HepG2 (cell line): ENCODE results near the gene ANXA5. TPM values are rescaled to one million over a fixed set of nuclear protein-coding genes. Genes with fewer than 3 reads are reported as not detected.
A peak's percentile ranks its signal among the peaks of the same experiment; 100 is the strongest.

Experiments
- ATAC-seq: fragments of 200-7000 bp; cut with Tn5 transposase; 3 replicates; pipeline ENCODE4 v1.9.1; 2020; ENCODE audit warnings: mild to moderate bottlenecking, moderate library complexity
- BruUV-seq: library from RNA; stranded (reverse); fragments of 400-500 nt; replicated peaks from 2 replicates; lab custom pipeline; 2021; lab: Mats Ljungman, UMichigan
- CTCF ChIA-PET: fragments of 300-600 bp; formaldehyde crosslinking; extraction: SDS; loops from one replicate; lab custom pipeline; 2021; ENCODE audit warnings: low total read pairs, inconsistent platforms, low intra/inter-chr PET ratio; lab: Yijun Ruan, JAX
- POLR2A ChIA-PET: fragments of 350-600 bp; sonication (Branson Sonifier 250); formaldehyde crosslinking; loops from one replicate; lab custom pipeline; 2020; ENCODE audit warnings: antibody characterized with exemption, inconsistent platforms; lab: Yijun Ruan, JAX
- DNase-seq: peaks from one replicate; pipeline ENCODE4 v3.0.0-alpha.2; 2015; ENCODE audit warnings: low spot score
- FAIRE-seq: peaks from 3 replicates; lab custom pipeline; 2011; peaks lifted over from hg19 to GRCh38; lab: Jason Lieb, UNC
- H2AFZ ChIP-seq: one replicate; pipeline ENCODE4 v1.6.1; 2011; ENCODE audit warnings: low read length, inconsistent platforms
- H3K27ac ChIP-seq: fragments of 300-600 bp; 3 replicates; pipeline ENCODE4 v1.8.0; 2011; ENCODE audit warnings: mixed run types, mild to moderate bottlenecking, mixed read lengths, low read length, inconsistent platforms; ENCODE audit not compliant: insufficient read depth; ENCODE audit errors: extremely low read length
- H3K27me3 ChIP-seq, 2 experiments: fragments of 200-600 bp in 1 of 2; 2 replicates in 1 of 2; 3 replicates in 1 of 2; pipeline versions ENCODE4 v1.6.0 to v1.8.0; 2011; ENCODE audit warnings: low read length in 2 of 2, mild to moderate bottlenecking in 2 of 2, moderate library complexity in 2 of 2, inconsistent platforms in 1 of 2; ENCODE audit not compliant: insufficient read depth in 2 of 2, control insufficient read depth in 1 of 2
- H3K36me3 ChIP-seq, 2 experiments: fragments of 200-600 bp in 1 of 2; replicated peaks in 1 of 2; 2 replicates in 1 of 2; 3 replicates in 1 of 2; pipeline versions ENCODE4 v1.5.1 to v1.8.0; 2011; ENCODE audit warnings: low read length in 2 of 2, inconsistent platforms in 1 of 2; ENCODE audit not compliant: insufficient read depth in 2 of 2, control insufficient read depth in 1 of 2
- H3K4me1 ChIP-seq: 2 replicates; pipeline ENCODE4 v1.5.1; 2012; ENCODE audit warnings: low read length, inconsistent platforms; ENCODE audit not compliant: insufficient read depth
- H3K4me2 ChIP-seq: 2 replicates; pipeline ENCODE4 v1.6.0; 2011; ENCODE audit warnings: low read depth, low read length, inconsistent platforms
- H3K4me3 ChIP-seq, 3 experiments: fragments of 200-600 bp in 1 of 3; sonication (generic), shearing (Covaris generic) in 1 of 3; replicated peaks in 1 of 3; 2 replicates each; pipeline ENCODE4 v1.5.1; 2011 to 2016; ENCODE audit warnings: low read length in 3 of 3, inconsistent platforms in 2 of 3, low read depth in 2 of 3, mild to moderate bottlenecking in 2 of 3, control low read depth in 1 of 3, mixed read lengths in 1 of 3; ENCODE audit not compliant: insufficient read depth in 1 of 3
- H3K79me2 ChIP-seq: one replicate; pipeline ENCODE4 v1.6.1; 2011; ENCODE audit warnings: low read length, inconsistent platforms; ENCODE audit not compliant: insufficient read depth
- H3K9ac ChIP-seq: 2 replicates; pipeline ENCODE4 v1.6.0; 2011; ENCODE audit warnings: mild to moderate bottlenecking, low read depth, low read length, inconsistent platforms; ENCODE audit not compliant: insufficient read depth
- H3K9me3 ChIP-seq: 2 replicates; pipeline ENCODE4 v1.5.1; 2012; ENCODE audit warnings: mild to moderate bottlenecking, low read length
- H4K20me1 ChIP-seq: 2 replicates; pipeline ENCODE4 v1.6.0; 2011; ENCODE audit warnings: inconsistent platforms, mild to moderate bottlenecking, low read length, moderate library complexity; ENCODE audit not compliant: insufficient read depth
- JDP2 ChIP-seq: sonication (generic); formaldehyde crosslinking; IDR thresholded peaks from 2 replicates; pipeline ENCODE4 v1.8.1; 2022; ENCODE audit warnings: missing genetic modification reagents, borderline replicate concordance
- MAFF ChIP-seq: IDR thresholded peaks from 2 replicates; pipeline ENCODE4 v1.6.1; 2011; ENCODE audit warnings: low read depth, low read length, improper control_type of control experiment
- MAFK ChIP-seq, 2 experiments: IDR thresholded peaks in 1 of 2; conservative IDR thresholded peaks in 1 of 2; 2 replicates each; pipeline ENCODE4 v1.6.1; 2011; ENCODE audit warnings: improper control_type of control experiment in 2 of 2, low read length in 2 of 2
- MEIS2 ChIP-seq: sonication (generic); formaldehyde crosslinking; IDR thresholded peaks from 2 replicates; pipeline ENCODE4 v1.9.0; 2021; ENCODE audit warnings: mild to moderate bottlenecking, missing genetic modification reagents
- PHF21A ChIP-seq: sonication (generic); formaldehyde crosslinking; IDR thresholded peaks from 2 replicates; pipeline ENCODE4 v1.5.0; 2020; ENCODE audit warnings: mild to moderate bottlenecking, missing genetic modification reagents
- YEATS2 ChIP-seq: sonication (generic); formaldehyde crosslinking; IDR thresholded peaks from 2 replicates; pipeline ENCODE4 v1.4.0; 2020; ENCODE audit warnings: missing genetic modification reagents, borderline replicate concordance
- ZBTB26 ChIP-seq: IDR thresholded peaks from 2 replicates; pipeline ENCODE4 v1.6.1; 2016; ENCODE audit warnings: missing compliant biosample characterization, missing genetic modification reagents, borderline replicate concordance
- ZNF205 ChIP-seq: IDR thresholded peaks from 2 replicates; pipeline ENCODE4 v1.6.1; 2018; ENCODE audit warnings: missing biosample characterization, missing genetic modification reagents
- ZNF564 ChIP-seq: sonication (generic); formaldehyde crosslinking; IDR thresholded peaks from 2 replicates; pipeline ENCODE4 v1.8.1; 2023; ENCODE audit warnings: mild to moderate bottlenecking, missing genetic modification reagents
- ZNF720 ChIP-seq: sonication (generic); formaldehyde crosslinking; IDR thresholded peaks from 2 replicates; pipeline ENCODE4 v1.4.0; 2020; ENCODE audit warnings: missing genetic modification reagents
- WGBS: methylation state at CpG from one replicate; pipeline ENCODE4 v1.1.6; 2017; ENCODE audit warnings: low lambda C conversion rate; 5-methylcytosine and 5-hydroxymethylcytosine counted together
- in situ Hi-C: cut with HindIII; loops from 2 replicates; pipeline ENCODE4 v1.10.0; 2017; ENCODE audit warnings: low pct_unique_long_range_greater_than_20kb; ENCODE audit not compliant: extremely low pct_ligation_motif_present
- intact Hi-C: fragments of 100-400 bp; cut with micrococcal nuclease; formaldehyde crosslinking; loops from one replicate; pipeline ENCODE4 v1.10.0; 2022; ENCODE audit not compliant: unreplicated experiment
- polyA plus RNA-seq, 8 experiments: library from polyadenylated mRNA; depleted of rRNA in 3 of 8; stranded (reverse) in 7 of 8; unstranded in 1 of 8; fragments of >200 nt; fragmentation: Illumina TruSeq in 4 of 8; extraction: Trizol in 4 of 8; gene quantifications; 2 replicates each; pipeline versions ENCODE4 v1.2.1 to v1.2.3, GENCODE V29; 2011 to 2016; ENCODE audit warnings: low read depth in 4 of 8, missing spikeins in 1 of 8, mixed read lengths in 1 of 8; ENCODE audit not compliant: insufficient read depth in 1 of 8
- total RNA-seq, 5 experiments: library from RNA; depleted of rRNA; stranded (reverse); fragments of >200 nt; fragmentation: Illumina TruSeq; extraction: Trizol; gene quantifications; 2 replicates each; pipeline ENCODE4 v1.2.3, GENCODE V29; 2016; ENCODE audit warnings: low read depth in 1 of 5

ANXA5 gene
- total and polyA plus RNA-seq, 2 of the 13 experiments (the other 11 are each of a cell fraction or from before 2014, with no cell fraction given) = 209 to 342 TPM

- Histone ChIP-seq H3K4me2 (no peak overlapping the region), H3K36me3 (no peaks in the 10 kb centered on the region), H3K9ac (no peak overlapping the region), H3K79me2 (no peaks in the 10 kb centered on the region), H4K20me1 (no peaks in the 10 kb centered on the region), H3K9me3 (no peaks in the 10 kb centered on the region; the same call in 1 of the 2 replicates), H3K4me1 (no peaks in the 10 kb centered on the region), H3K4me3 (no peak overlapping the region), H3K27ac (no peak overlapping the region), H2AFZ (no peak overlapping the region), H3K27me3 (peaks cover 0 to 14% of the 10 kb centered on the region in 2 experiments; a peak in 3 of 5 replicates)
- CTCF ChIA-PET = no interaction called here
- ATAC-seq = no peak
- BruUV-seq = no TSS peak
- POLR2A ChIA-PET = no interaction called here
- TF ChIP-seq MAFF = peak; percentile 48
- no peak for TF ChIP-seq YEATS2 (CRISPR knock-in tag)
- no peak for TF ChIP-seq ZBTB26 (CRISPR knock-in tag)
- TF ChIP-seq MAFK (conservative IDR thresholded peaks at IDR 0.05 in 1 of 2, IDR thresholded peaks at IDR 0.05 in 1 of 2; ENCODE audit: low read length in 2 of 2) = peak in 1 of 2 experiments; percentile 55; a peak in 3 of 4 replicates
- no peak for FAIRE-seq
- DNase-seq = no peak
- intact Hi-C loops = no loop called here
- 42% methylated on average over 6 of the region's 6 CpGs for WGBS
- in situ Hi-C loops = no loop called here
These were observed 8.7 kb upstream of the ANXA5 start for GRCh38 chr4:121705521-121705920.

DNA sequence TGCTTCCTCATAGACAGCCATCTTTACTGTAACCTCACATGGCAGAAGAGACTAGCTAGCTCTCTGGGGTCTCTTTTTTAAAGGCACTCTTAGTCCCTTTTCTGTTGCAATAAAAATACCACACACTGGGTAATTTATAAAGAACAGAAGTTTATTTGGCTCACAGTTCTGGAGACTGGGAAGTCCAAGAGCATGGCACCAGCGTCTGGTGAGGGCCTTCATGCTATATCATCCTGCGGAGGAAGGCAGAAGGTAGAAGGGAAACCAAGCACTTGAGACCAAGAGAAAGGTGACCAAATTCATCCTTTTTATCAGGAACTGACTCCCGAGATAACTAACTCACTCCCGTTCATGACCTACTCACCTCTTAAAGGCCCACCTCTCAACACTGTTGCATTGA lies 5.4 kb upstream of the ANXA5 start:
- FAIRE-seq (no peak), ATAC-seq (no peak), DNase-seq (no peak)
- TF ChIP-seq ZNF720 (CRISPR knock-in tag) (no peak), MEIS2 (CRISPR knock-in tag) (no peak), ZNF205 (CRISPR knock-in tag) (no peak), PHF21A (no peak), JDP2 (no peak), ZNF564 (CRISPR knock-in tag) (peak; percentile 96)
- H3K4me1 ChIP-seq = peaks cover 16% of the 10 kb centered on the region
- ChIA-PET POLR2A (no interaction called here), CTCF (no interaction called here)
- no peaks in the 10 kb centered on the region for H3K36me3 ChIP-seq
- intact Hi-C loops (no loop called here), in situ Hi-C loops (no loop called here)
- no TSS peak for BruUV-seq
- no peak overlapping the region for H3K27ac ChIP-seq
- no peak overlapping the region for H3K4me2 ChIP-seq
- 47% methylated on average over 4 of the region's 4 CpGs for WGBS
- peaks cover 0 to 20% of the 10 kb centered on the region in 2 experiments; a peak in 4 of 5 replicates for H3K27me3 ChIP-seq
- H4K20me1 ChIP-seq = no peaks in the 10 kb centered on the region
- no peaks in the 10 kb centered on the region for H3K79me2 ChIP-seq
- no peak overlapping the region for H2AFZ ChIP-seq
- H3K4me3 ChIP-seq = no peak overlapping the region
- H3K9ac ChIP-seq = no peak overlapping the region
- H3K9me3 ChIP-seq = no peaks in the 10 kb centered on the region; the same call in 1 of the 2 replicates
